Measurements from ENCODE around the gene AKIRIN2. TPM values are rescaled to one million over a fixed set of nuclear protein-coding genes. Genes with fewer than 3 reads are reported as not detected.

AKIRIN2 gene
- total RNA-seq, 6 experiments from 2014 or later, result 10.6 to 25.3 (median 18.6) TPM

GRCh38 chr6:87672641-87673040 lies 29.4 kb downstream of the AKIRIN2 start:
- peak in 2 of 4 donors; percentile 2 to 50 for ATAC-seq
- H3K27ac ChIP-seq, result peak overlapping the region; percentile 77 to 89 (median 79)
- H3K27me3 ChIP-seq, result no peaks in the 10 kb centered on the region
- intact Hi-C loops (cut with DNase I), result no loop called here
- peaks cover 3 to 25% (median 5%) of the 10 kb centered on the region in 4 donors for H3K36me3 ChIP-seq
- H3K4me3 ChIP-seq, result no peak overlapping the region
- TF ChIP-seq CTCF (IDR thresholded peaks at IDR 0.05) (no peak), POLR2A (IDR thresholded peaks at IDR 0.05) (no peak)
- DNase-seq, result no peak
- WGBS (ENCODE audit: insufficient coverage, low coverage, low lambda C conversion rate, missing lambda C conversion rate), result 37% methylated on average over 2 of the region's 2 CpGs
- peaks cover 0 to 70% (median 22%) of the 10 kb centered on the region in 4 donors for H3K4me1 ChIP-seq
- no peaks in the 10 kb centered on the region for H3K9me3 ChIP-seq

GRCh38 chr6:87671555-87672029 lies 30.4 kb downstream of the AKIRIN2 start:
- intact Hi-C loops (cut with DNase I), result no loop called here
- H3K27me3 ChIP-seq, result no peaks in the 10 kb centered on the region
- TF ChIP-seq CTCF (IDR thresholded peaks at IDR 0.05) (no peak), POLR2A (IDR thresholded peaks at IDR 0.05) (no peak)
- WGBS (ENCODE audit: insufficient coverage, low coverage, low lambda C conversion rate, missing lambda C conversion rate), result 13% methylated on average over 6 of the region's 6 CpGs
- no peaks in the 10 kb centered on the region for H3K9me3 ChIP-seq
- DNase-seq (peak in 1 of 3 donors; percentile 63), ATAC-seq (peak; percentile 67 to 91 (median 80))
- H3K4me3 ChIP-seq, result no peak overlapping the region
- H3K27ac ChIP-seq, result peak overlapping the region; percentile 77 to 89 (median 79)
- H3K36me3 ChIP-seq, result peaks cover 0 to 15% (median 1%) of the 10 kb centered on the region in 4 donors
- H3K4me1 ChIP-seq, result peaks cover 0 to 79% (median 24%) of the 10 kb centered on the region in 4 donors

- peaks cover 0 to 13% (median 1%) of the 10 kb centered on the region in 4 donors for H3K36me3 ChIP-seq
- H3K4me3 ChIP-seq, result no peak overlapping the region
- H3K9me3 ChIP-seq, result no peaks in the 10 kb centered on the region
- H3K27me3 ChIP-seq, result no peaks in the 10 kb centered on the region
- H3K4me1 ChIP-seq, result peaks cover 0 to 84% (median 26%) of the 10 kb centered on the region in 4 donors
- peak in 1 of 4 donors; percentile 5 for ATAC-seq
- no peak for TF ChIP-seq POLR2A (IDR thresholded peaks at IDR 0.05)
- TF ChIP-seq CTCF (IDR thresholded peaks at IDR 0.05), result no peak
- peak overlapping the region; percentile 61 to 89 (median 79) for H3K27ac ChIP-seq
- DNase-seq, result no peak
- WGBS (ENCODE audit: insufficient coverage, low coverage, low lambda C conversion rate, missing lambda C conversion rate), result 29% methylated on average over 2 of the region's 2 CpGs
- intact Hi-C loops (cut with DNase I), result no loop called here
Observed at GRCh38 chr6:87670707-87671106, 31.3 kb downstream of the AKIRIN2 start.

GRCh38 chr6:87669051-87669450 lies 33.0 kb downstream of the AKIRIN2 start:
- Histone ChIP-seq H3K4me3 (no peak overlapping the region), H3K27ac (peak overlapping the region in 2 of 3 donors; percentile 30 to 79), H3K27me3 (no peaks in the 10 kb centered on the region), H3K4me1 (peaks cover 0 to 84% (median 23%) of the 10 kb centered on the region in 4 donors), H3K36me3 (no peaks in the 10 kb centered on the region), H3K9me3 (no peaks in the 10 kb centered on the region)
- intact Hi-C loops (cut with DNase I), result no loop called here
- ATAC-seq (peak in 1 of 4 donors; percentile 4), DNase-seq (no peak)
- WGBS (ENCODE audit: insufficient coverage, low coverage, low lambda C conversion rate, missing lambda C conversion rate), result 70% methylated on average over 3 of the region's 3 CpGs
- TF ChIP-seq POLR2A (IDR thresholded peaks at IDR 0.05) (no peak), CTCF (IDR thresholded peaks at IDR 0.05) (no peak)
